Stimulated activated naive CD4-positive, alpha-beta T cell treated with Interleukin-2 at 50 U/mL for 16 hours (primary cell): ENCODE results near the gene RXRA.

Experiments
- DNase-seq: peaks from one replicate; lab custom pipeline; 2025; lab: John Stamatoyannopoulos, UW

RXRA gene

DNA sequence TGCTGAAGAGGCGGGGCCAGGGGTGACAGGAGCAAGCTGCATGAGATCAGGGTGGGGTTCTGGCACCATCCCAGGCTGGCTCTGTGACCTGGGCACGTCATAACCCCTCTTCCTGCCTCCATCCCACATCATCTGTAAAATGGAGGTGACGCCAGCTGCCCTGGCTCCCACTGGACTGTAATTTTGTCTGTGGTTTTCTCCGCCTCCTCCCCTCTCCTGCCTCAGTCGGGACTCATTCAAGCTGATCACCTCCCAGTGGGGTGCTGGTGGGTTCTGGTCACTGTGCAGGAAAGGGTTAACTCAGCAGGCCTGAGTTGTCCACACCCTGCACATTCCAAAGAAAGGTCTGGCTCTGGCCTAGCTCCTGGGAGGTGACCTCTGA lies 128.2 kb downstream of the RXRA start:
- no peak for DNase-seq

- no peak for DNase-seq
These were observed 128.8 kb downstream of the RXRA start for GRCh38 chr9:134455021-134455471.

DNA sequence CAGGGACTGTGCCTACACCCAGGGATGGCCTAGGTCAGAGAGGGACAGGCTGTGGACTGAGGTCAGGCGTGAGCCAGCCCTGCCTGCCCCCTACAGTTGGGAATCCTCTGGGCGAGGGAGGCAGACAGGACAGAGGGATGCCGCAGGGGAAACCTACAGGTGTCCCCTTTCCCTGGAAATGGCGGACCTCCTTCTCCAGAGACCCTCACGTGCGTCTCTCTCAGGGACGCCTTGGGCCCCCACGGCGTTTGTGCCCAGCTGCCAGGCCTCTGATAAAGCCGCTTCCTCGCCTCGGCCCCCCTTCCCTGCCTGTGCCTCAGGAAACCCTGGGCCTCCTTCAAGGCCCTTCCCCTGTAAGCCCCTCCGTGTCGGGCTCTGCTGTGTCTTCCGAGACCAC lies 129.3 kb downstream of the RXRA start:
- no peak for DNase-seq

DNA sequence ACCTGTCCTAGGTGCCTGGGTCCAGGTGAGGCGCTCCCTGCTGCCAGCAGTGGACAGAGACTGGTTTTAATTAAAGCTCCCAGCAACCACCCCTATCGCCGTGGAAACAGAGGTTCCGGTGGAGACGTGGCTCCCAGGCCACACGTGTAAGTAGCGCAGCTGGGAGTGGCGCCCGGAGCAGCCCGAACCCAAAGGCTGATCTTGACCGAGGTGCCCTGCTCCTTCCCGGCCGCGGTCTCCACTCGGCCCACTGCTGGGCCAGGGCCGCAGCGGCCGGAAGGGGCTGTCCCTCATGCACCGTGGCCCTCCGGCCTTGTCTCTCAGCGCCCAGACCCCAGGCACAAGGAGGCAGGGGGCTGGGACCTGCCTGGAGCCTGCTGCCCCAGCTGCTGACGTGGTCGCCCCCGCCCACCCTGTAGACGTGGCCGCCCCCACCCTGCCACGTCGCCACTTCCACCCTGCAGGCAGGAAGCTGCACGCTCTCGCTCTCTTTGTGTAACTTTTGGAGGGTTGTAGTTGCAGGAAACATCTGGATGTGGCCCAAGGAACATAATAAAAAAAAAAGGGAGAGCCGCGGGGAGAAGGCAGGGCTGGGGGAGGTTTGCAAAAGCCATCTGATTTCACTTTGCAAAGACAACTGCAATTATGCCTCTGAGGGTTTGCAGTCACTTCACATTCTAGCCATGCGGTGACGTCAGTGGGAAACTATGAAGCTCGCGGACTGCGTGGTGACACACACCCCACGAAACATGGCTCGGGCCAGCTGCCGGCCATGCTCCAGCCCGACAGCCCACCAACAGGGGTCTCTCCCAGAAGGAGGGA lies 129.9 kb downstream of the RXRA start:
- DNase-seq, result peak; percentile 67

- DNase-seq, result no peak
These were observed 130.6 kb downstream of the RXRA start for GRCh38 chr9:134456756-134457305.

DNA sequence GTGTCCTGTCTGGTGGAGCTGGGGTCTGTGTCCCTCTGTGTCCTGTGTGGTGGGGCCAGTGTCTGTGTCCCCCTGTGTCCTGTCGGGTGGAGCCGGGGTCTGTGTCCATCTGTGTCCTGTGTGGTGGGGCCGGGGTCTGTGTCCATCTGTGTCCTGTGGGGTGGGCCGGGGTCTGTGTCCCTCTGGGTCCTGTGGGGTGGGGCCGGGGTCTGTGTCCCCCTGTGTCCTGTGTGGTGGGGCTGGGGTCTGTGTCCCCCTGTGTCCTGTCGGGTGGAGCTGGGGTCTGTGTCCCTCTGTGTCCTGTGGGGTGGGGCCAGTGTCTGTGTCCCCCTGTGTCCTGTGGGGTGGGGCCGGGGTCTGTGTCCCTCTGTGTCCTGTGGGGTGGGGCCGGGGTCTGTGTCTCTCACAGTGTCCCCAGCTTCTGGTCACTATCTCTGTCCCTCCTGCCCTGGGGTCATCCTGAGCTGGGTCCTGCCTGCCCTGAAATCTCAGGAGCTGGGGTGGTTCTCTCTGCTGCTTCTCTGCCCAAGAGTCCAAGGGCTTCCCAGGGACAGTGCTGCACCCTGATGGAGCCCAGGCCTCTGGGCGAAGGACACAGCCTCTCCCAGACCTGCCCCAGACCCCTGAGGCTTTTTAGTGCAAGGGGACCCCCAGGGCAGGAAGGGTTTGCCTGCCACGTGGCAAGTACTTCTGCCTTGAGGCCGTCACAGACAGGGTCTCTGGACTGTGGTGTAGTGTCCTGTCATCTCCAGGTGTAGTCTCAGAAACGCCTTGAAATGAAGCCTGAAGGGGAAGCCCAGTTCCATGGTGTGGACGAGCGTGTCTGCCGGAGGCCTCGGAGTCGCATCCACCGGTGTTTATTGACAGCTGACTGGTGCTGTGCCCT lies 131.3 kb downstream of the RXRA start:
- no peak for DNase-seq

GRCh38 chr9:134458207-134459108 lies 132.2 kb downstream of the RXRA start:
- DNase-seq, result no peak

DNA sequence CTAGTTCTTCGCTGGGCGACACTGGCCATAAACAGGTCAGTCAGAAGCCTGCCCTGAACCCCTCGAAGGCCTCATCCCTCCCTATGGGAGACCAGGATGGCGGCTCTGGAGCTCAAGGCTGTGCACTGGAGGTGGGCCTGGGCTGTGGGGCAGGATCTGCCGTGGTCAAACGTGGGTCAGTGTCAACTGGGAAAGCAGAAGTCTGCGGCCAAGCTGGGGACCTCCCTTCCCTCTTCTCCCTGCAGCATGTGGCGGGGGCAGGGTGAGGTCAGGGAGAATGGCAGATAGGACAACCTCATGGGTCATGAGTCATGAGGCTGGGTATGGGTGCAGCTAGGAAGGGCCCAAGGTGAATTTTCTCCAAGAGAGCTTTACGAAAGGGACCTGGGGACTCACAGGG lies 132.9 kb downstream of the RXRA start:
- DNase-seq, result no peak

DNA sequence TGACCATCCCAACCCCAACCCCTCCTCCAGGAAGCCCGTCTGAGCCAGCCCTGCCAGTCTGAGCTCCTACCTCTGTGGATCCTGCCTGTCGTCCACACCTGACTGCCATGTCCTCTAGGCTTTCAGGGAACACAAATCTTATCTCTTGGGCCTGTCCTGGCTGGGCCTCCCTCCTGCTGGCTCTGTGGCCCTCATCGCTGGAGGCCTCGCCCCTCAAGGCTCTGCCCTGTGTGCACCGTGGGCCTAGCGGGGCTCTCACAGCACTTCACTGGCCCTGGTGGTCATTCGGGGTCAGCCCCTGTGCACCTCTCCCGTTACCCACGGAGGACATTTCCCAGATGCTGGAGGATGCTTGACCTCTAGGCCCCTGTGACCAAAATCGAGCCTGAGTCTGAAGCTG lies 133.3 kb downstream of the RXRA start:
- no peak for DNase-seq

DNA sequence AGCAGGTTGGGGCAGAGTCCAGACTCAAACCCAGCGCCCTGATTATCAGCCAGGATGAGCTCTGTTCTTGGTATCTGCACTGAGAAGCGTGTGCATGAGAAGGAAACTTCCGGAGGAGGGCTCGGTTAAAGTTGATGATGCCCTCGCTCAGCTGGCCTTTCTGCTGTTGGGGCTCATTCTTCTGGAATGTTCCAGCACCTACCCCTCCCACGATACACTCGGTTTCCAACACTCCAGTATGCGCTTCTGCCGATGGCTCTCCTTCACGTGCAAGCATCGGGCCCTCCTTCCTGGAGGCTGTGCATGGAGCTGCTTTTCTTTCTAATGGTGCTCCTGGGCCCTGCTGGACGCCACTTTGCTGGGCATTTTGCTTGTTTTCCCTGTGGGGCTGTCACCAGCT lies 134.0 kb downstream of the RXRA start:
- no peak for DNase-seq

- no peak for DNase-seq
These were observed 134.6 kb downstream of the RXRA start for GRCh38 chr9:134460896-134461295.

DNA sequence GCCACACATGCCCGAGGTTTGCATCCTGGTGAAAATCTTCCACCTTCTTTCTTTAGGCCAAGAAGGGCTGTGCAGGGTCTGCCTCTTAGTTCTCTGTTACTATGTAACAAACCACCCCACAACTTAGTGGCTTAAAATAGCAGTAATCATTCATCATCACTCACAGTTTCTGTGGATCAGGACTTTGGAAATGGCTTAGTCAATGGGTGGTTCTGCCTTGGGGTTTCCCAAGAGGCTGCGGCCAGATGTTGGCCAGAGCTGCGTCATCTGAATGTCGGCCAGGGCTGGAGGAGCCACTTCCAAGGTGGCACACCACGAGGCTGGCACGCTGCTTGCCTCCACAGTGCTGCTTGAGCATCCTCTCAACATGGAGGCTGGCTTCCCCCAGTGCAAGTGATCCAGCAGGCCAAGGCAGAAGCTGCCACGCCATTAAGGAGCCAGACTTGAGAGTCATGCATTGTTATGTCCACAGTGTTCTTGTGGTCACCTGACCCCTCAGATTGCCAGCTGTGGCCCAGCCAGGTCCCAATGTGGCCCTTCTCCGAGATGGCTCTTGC lies 135.2 kb downstream of the RXRA start:
- DNase-seq, result no peak

DNA sequence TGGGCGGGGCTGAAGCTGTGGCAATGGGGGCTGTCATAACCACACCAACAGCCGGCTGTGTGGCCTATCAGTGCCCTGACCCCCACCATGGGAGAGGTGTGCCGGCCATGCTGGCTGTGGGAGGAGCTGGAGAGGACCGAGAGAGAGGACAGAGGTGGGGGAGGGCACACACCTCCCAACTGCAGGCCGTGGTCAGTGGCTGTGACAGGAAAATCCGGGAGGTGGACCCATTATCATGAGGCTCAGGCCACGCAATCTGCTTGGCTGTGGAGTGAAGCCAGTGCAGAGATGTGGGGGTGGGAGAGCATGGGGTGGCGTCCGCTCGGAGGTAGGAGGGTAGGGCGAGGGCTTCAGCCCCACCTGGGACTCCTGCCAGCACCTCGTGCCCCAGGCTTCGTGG lies 136.1 kb downstream of the RXRA start:
- DNase-seq, result no peak

GRCh38 chr9:134463280-134463679 lies 137.0 kb downstream of the RXRA start:
- no peak for DNase-seq

DNA sequence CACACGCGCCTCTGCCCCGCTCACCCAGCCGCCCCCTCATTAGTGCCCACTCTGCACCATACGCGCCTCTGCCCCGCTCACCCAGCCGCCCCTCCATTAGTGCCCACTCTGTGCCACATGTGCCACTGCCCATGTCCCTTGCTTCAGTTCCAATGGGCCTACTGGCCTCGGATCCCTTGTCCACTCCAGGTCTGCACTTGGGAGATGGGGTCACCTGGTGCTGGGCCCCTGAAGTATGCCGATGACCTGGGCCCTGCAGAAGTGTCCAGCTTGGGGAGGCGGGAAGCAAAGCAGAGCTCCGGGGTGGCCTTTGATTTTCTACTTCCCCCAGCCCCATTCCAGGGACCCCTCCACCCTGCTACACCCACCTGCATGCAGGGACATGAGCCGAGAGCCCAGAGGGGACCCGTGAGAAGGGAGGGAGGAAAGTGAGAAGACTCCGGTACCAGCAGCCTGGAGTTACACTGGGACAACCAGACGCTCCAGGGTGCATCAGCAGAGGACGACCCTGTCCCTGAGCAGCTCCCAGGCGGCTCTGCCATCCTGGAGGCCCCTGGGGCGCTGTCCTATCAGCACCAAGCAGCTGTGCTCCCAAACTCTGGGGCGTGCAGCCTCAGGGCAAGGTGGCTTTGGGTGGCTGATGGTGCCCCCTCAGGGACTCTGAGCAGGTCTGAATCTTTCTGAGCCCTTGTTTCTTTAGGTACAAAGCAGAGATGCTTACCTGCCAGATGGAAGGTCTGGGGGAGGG lies 140.8 kb downstream of the RXRA start:
- DNase-seq, result no peak

DNA sequence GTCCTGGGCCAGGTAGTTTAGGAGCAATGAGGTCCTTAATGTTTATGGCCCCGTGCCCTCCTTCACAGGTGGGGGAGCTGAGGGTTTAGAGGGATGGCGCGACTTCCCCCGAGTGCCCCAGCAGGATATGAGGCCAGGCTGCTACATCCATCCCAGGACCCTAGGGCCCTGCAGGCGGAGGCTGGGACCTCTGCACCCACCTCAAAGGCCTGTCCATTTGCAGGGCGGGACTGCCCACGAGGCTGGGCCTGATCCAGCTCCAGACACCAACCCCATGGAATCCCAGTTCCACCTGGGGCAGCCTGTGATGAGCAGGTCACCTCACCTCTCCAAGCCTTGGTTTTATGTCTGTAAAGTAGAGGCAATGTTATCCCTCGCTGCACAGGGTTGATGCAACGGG lies 142.1 kb downstream of the RXRA start:
- DNase-seq, result no peak

GRCh38 chr9:134469041-134469875 lies 143.0 kb downstream of the RXRA start:
- no peak for DNase-seq

DNA sequence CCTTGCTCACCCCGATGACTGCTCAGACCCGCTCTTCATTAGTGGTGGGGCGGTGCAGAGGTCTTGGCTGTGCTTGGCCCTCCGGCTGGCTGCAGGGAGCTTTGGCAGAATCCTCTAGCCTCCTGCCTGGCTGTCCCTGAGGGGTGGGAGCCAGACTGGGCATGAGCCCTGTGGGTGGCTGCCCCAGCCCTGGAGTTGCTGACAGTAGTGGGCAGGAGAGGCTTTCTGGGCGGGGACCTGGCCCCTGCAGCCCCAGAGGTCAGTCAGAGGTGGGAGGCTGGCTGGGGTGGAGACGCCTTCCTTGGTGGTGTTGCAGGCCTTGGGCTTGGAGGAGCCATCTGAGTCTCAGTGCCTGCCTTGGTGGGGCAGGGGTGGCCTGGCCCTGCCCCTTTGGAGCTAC lies 146.0 kb downstream of the RXRA start:
- DNase-seq, result no peak

DNA sequence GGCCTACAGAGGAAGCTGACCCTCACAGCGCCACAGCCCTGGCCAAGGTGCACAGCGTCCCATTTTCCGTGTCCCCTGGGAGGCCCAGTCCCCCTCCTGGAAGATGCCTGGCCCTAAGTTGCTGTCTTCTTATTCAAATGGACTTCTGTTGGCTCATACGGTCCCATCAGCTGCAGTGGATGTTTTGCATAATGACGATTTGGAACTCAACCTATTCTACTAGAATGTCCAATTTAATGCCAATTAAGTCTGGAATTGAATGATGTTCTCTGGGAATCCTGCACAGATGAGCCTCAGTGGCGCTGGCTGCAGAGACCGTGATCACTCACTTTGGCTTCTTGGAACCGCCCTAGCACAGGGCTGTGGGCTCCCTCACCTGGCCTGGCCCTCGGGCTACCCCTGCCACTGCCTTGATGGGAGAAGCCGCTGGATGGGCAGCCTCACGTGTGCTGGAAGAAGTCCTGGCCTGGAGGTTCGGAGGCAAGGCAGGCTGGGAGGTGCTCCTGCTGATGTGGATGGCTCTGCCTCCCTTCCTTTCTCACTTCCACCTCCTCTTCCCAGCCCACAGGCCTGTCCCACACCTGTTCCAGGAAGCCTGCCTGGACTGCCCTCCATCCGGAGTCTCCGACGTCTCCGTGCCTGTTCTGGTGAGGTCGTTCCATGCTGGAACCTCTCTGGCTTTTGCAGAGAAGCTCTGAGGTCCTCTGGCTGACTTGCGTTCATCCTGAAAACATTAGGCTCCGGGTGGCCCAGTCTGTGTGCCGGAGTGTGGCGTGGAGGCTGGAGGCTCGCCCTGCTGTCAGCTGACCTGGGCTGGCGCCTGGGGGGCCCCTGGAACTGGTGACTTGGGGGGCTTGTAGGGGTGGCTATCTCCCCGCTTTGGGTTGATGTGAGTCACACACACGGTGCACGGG lies 147.1 kb downstream of the RXRA start:
- DNase-seq, result no peak
